HG02678 (cell line): ENCODE data around the gene GNMT.

ENCODE experiments used
- ATAC-seq: cut with Tn5 transposase; IDR thresholded peaks from one replicate; pipeline ENCODE4 v1.9.1; 2021; ENCODE audit warnings: mild to moderate bottlenecking, moderate library complexity; ENCODE audit not compliant: unreplicated experiment

Gene GNMT

DNA sequence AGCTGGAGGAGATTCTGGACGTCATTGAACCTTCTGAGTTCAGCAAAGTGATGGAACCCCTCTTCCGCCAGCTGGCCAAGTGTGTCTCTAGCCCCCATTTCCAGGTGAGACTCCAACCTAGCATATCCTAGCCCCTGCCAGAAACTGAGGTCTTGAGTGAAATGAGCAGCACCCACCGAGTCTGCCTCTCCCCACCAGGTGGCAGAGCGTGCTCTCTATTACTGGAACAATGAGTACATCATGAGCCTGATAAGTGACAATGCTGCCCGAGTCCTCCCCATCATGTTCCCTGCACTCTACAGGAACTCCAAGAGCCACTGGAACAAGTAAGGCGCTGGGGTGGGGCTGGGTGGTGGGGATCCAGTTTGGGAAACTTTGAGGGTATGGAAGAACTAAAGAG lies 48.6 kb downstream of the GNMT start:
- ATAC-seq: no peak

DNA sequence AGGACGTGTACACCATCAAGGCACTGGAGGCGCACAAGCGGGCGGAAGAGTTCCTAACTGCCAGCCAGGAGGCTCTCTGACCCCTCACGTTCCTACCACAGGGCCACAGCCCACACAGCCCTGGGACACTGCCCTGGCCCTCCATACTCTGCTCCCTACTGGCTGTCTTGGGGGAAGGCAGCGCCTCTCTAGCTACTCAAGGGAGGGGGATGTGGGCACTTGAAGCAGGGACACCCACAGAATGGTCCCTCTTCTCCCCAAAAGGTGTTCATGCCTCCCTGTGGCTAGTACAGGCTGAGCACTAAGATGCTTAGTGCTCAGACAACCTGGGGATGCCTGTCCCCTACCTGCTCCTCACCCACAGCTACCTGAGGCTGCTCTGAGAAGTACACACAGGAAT lies 50.7 kb downstream of the GNMT start:
- ATAC-seq: no peak

DNA sequence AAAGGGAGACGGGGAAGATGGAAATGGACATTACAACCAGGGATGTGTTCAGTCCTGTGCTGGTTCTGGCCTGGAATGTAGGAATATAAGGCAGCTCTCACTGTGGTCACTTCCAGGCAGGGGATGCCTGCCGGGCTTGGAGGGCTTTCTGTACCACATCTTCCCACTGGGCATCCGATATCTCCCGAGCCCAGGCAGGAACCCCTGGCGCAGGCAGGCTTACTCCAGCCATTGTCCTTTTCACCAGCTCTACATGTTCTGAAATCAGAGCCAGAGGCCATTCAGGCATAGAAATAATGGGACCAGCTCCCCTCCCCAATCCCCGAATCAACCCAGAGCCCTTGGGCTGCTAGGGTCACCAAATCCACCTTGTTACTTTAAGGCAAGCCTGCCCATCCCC lies 51.8 kb downstream of the GNMT start:
- ATAC-seq: no peak

DNA sequence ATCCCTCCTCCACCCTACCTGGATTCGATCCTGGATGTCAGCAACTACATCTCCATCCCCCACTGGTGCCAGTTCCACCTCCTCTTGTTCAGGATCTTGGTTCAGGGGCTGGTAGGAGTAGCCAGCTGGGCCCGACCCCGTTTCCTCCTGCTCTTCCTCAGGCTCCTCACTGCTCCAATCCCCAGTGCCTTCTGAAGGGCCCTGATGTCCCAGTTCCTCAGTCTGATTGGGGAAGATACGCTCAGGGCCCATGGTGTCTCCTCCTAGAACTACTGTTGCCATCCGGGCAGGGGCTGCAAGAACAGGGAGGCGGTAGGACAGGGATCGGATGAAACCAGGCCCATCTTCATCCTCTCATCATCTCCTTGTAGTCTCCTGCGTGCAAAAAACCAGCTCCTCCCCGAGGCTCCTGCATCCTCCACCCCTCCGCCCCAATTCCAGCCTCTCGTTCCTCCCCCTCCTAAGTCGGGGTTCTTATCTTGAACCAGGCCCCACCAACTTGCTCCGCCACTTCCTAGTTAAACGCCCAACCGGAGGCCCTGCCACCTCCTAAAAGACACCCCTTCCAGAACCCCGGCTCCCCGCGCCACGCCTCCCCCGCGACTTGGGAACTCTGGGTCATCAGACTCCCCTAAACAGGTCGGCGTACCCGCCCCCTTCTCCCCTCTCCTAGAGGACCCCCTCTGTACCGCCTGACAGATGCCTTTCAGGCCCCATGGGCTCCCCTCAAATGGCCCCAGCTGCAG lies 52.7 kb downstream of the GNMT start:
- ATAC-seq: no peak
